Skeletal muscle cell (primary cell): ENCODE measurements around the gene DAB2IP.

ENCODE experiments used
- DNase-seq: peaks from one replicate; pipeline ENCODE4 v3.0.0-alpha.2; 2010; ENCODE audit warnings: low read depth
- H3K4me3 ChIP-seq: 2 replicates; pipeline ENCODE4 v1.5.1; 2011; ENCODE audit warnings: low read depth, mild to moderate bottlenecking, control low read depth, low read length, moderate library complexity

Gene DAB2IP

GRCh38 chr9:121748727-121749423, 97.4 kb downstream of the DAB2IP start:
- no peak for DNase-seq
- H3K4me3 ChIP-seq = no peak overlapping the region

- no peak overlapping the region for H3K4me3 ChIP-seq
- DNase-seq = no peak
Observed at GRCh38 chr9:121749614-121750013, 98.2 kb downstream of the DAB2IP start.

GRCh38 chr9:121750259-121750714, 98.9 kb downstream of the DAB2IP start:
- H3K4me3 ChIP-seq = no peak overlapping the region
- no peak for DNase-seq

GRCh38 chr9:121750715-121751623, 99.5 kb downstream of the DAB2IP start:
- H3K4me3 ChIP-seq = no peak overlapping the region
- DNase-seq = no peak

- no peak overlapping the region for H3K4me3 ChIP-seq
- DNase-seq = no peak
Observed at GRCh38 chr9:121751686-121752445, 100.4 kb downstream of the DAB2IP start.

- no peak overlapping the region for H3K4me3 ChIP-seq
- DNase-seq = no peak
Observed at GRCh38 chr9:121752929-121753328, 101.5 kb downstream of the DAB2IP start.

GRCh38 chr9:121753802-121754654, 102.6 kb downstream of the DAB2IP start:
- H3K4me3 ChIP-seq = no peak overlapping the region
- no peak for DNase-seq

- no peak for DNase-seq
- no peak overlapping the region for H3K4me3 ChIP-seq
Observed at GRCh38 chr9:121754655-121755436, 103.4 kb downstream of the DAB2IP start.

- DNase-seq = no peak
- H3K4me3 ChIP-seq = no peak overlapping the region
Observed at GRCh38 chr9:121755581-121755980, 104.1 kb downstream of the DAB2IP start.

- no peak for DNase-seq
- H3K4me3 ChIP-seq = no peak overlapping the region
Observed at GRCh38 chr9:121756474-121757280, 105.2 kb downstream of the DAB2IP start.

GRCh38 chr9:121757281-121757585, 105.8 kb downstream of the DAB2IP start:
- no peak overlapping the region for H3K4me3 ChIP-seq
- no peak for DNase-seq

GRCh38 chr9:121758693-121759092, 107.3 kb downstream of the DAB2IP start:
- no peak for DNase-seq
- no peak overlapping the region for H3K4me3 ChIP-seq

- DNase-seq = no peak
- H3K4me3 ChIP-seq = no peak overlapping the region
Observed at GRCh38 chr9:121759996-121760395, 108.6 kb downstream of the DAB2IP start.

- no peak overlapping the region for H3K4me3 ChIP-seq
- no peak for DNase-seq
Observed at GRCh38 chr9:121760571-121760970, 109.1 kb downstream of the DAB2IP start.

GRCh38 chr9:121763131-121763530, 111.7 kb downstream of the DAB2IP start:
- H3K4me3 ChIP-seq = no peak overlapping the region
- DNase-seq = no peak

GRCh38 chr9:121763561-121764370, 112.3 kb downstream of the DAB2IP start:
- H3K4me3 ChIP-seq = no peak overlapping the region
- no peak for DNase-seq

- no peak for DNase-seq
- no peak overlapping the region for H3K4me3 ChIP-seq
Observed at GRCh38 chr9:121764371-121764730, 112.9 kb downstream of the DAB2IP start.
